SK-N-SH (cell line): ENCODE results near the gene LRRIQ4. TPM values are rescaled to one million over a fixed set of nuclear protein-coding genes. Genes with fewer than 3 reads are reported as not detected.

ENCODE experiments used
- CTCF ChIA-PET: fragments of 300-600, 350-600 bp; formaldehyde crosslinking; extraction: SDS; loops from one replicate; lab custom pipeline; 2021; lab: Yijun Ruan, JAX
- POLR2A ChIA-PET: fragments of 350-600 bp; sonication (Branson Sonifier 250); formaldehyde crosslinking; extraction: SDS; loops from one replicate; lab custom pipeline; 2020; ENCODE audit warnings: antibody characterized with exemption, inconsistent platforms; lab: Yijun Ruan, JAX
- DNase-seq: peaks from one replicate; pipeline ENCODE4 v3.0.0; 2012
- H2AFZ ChIP-seq: fragments of 200-600 bp; sonication (generic); 2 replicates; pipeline ENCODE4 v1.8.1; 2016; ENCODE audit warnings: antibody characterized with exemption, mild to moderate bottlenecking, low read depth
- H3F3A ChIP-seq: fragments of 200-600 bp; sonication (generic); replicated peaks from 2 replicates; pipeline ENCODE3; 2016; ENCODE audit warnings: antibody characterized with exemption, mild to moderate bottlenecking; ENCODE audit not compliant: insufficient read depth
- H3K27ac ChIP-seq, 2 experiments: fragments of 200-500 bp in 1 of 2; fragments of 200-600 bp in 1 of 2; sonication (Bioruptor generic) in 1 of 2; sonication (generic), shearing (Covaris generic) in 1 of 2; 2 replicates each; pipeline versions ENCODE4 v1.5.1 to v1.6.1; 2014 to 2016; ENCODE audit warnings: low read depth in 2 of 2, inconsistent platforms in 1 of 2, low read length in 1 of 2, mild to moderate bottlenecking in 1 of 2, mixed read lengths in 1 of 2
- H3K27me3 ChIP-seq: fragments of 200-600 bp; sonication (generic), shearing (Covaris generic); 2 replicates; pipeline ENCODE4 v1.6.1; 2016; ENCODE audit warnings: mixed run types; ENCODE audit not compliant: insufficient read depth
- H3K36me3 ChIP-seq, 2 experiments: fragments of 200-500 bp in 1 of 2; fragments of 200-600 bp in 1 of 2; sonication (Bioruptor generic) in 1 of 2; sonication (generic) in 1 of 2; replicated peaks in 1 of 2; 2 replicates each; pipeline versions ENCODE3 to v1.5.1; 2014 to 2016; ENCODE audit warnings: low read length in 1 of 2, mild to moderate bottlenecking in 1 of 2; ENCODE audit not compliant: insufficient read depth in 2 of 2, control insufficient read depth in 1 of 2
- H3K4me1 ChIP-seq, 2 experiments: fragments of 200-500 bp in 1 of 2; fragments of 200-600 bp in 1 of 2; sonication (Bioruptor generic) in 1 of 2; sonication (generic), shearing (Covaris generic) in 1 of 2; 2 replicates each; pipeline versions ENCODE4 v1.5.1 to v1.6.1; 2014 to 2016; ENCODE audit warnings: low read depth in 1 of 2, low read length in 1 of 2, mixed run types in 1 of 2; ENCODE audit not compliant: insufficient read depth in 2 of 2, control insufficient read depth in 1 of 2
- H3K4me2 ChIP-seq: fragments of 200-600 bp; sonication (generic), shearing (Covaris generic); 2 replicates; pipeline ENCODE4 v1.6.1; 2017; ENCODE audit warnings: mixed run types
- H3K4me3 ChIP-seq, 2 experiments: fragments of 200-500 bp in 1 of 2; fragments of 200-600 bp in 1 of 2; sonication (Bioruptor generic) in 1 of 2; sonication (generic), shearing (Covaris generic) in 1 of 2; 2 replicates each; pipeline versions ENCODE4 v1.5.1 to v1.8.1; 2014 to 2016; ENCODE audit warnings: low read depth in 2 of 2, inconsistent platforms in 1 of 2, low read length in 1 of 2, mild to moderate bottlenecking in 1 of 2, mixed read lengths in 1 of 2, moderate library complexity in 1 of 2
- H3K79me2 ChIP-seq: fragments of 200-600 bp; sonication (generic); 2 replicates; pipeline ENCODE4 v1.8.1; 2017; ENCODE audit warnings: mild to moderate bottlenecking; ENCODE audit not compliant: insufficient read depth
- H3K9ac ChIP-seq: fragments of 200-600 bp; sonication (generic); 2 replicates; pipeline ENCODE4 v1.6.1; 2017; ENCODE audit warnings: mixed run types
- H3K9me2 ChIP-seq: fragments of 200-600 bp; sonication (generic); 2 replicates; pipeline ENCODE4 v1.6.1; 2017; ENCODE audit warnings: mixed run types
- H3K9me3 ChIP-seq: fragments of 200-600 bp; sonication (generic); 2 replicates; pipeline ENCODE4 v1.6.1; 2017; ENCODE audit warnings: mixed run types, mild to moderate bottlenecking, moderate library complexity
- H4K20me1 ChIP-seq: fragments of 200-600 bp; sonication (generic); 2 replicates; pipeline ENCODE4 v1.6.1; 2017; ENCODE audit warnings: mild to moderate bottlenecking, mixed run types; ENCODE audit not compliant: insufficient read depth
- FOSL2 ChIP-seq: IDR thresholded peaks from 2 replicates; pipeline ENCODE4 v1.4.0; 2012; ENCODE audit warnings: low read depth, mild to moderate bottlenecking, moderate library complexity, borderline replicate concordance
- FOXJ3 ChIP-seq: sonication (generic); formaldehyde crosslinking; IDR thresholded peaks from 2 replicates; pipeline ENCODE4 v1.5.1; 2020; ENCODE audit warnings: mild to moderate bottlenecking, missing genetic modification reagents
- IRF3 ChIP-seq: fragments of 150-350 bp; IDR thresholded peaks from 2 replicates; pipeline ENCODE4 v1.6.1; 2016; ENCODE audit warnings: mild to moderate bottlenecking, low read depth, low read length
- MXI1 ChIP-seq: IDR thresholded peaks from 2 replicates; pipeline ENCODE4 v1.6.1; 2012; ENCODE audit warnings: mild to moderate bottlenecking, low read depth, low read length, improper control_type of control experiment
- NFIC ChIP-seq: IDR thresholded peaks from 2 replicates; pipeline ENCODE4 v1.4.0; 2012; ENCODE audit warnings: borderline replicate concordance
- PBX3 ChIP-seq: IDR thresholded peaks from 2 replicates; pipeline ENCODE4; 2012
- RAD21 ChIP-seq: IDR thresholded peaks from 2 replicates; pipeline ENCODE4 v1.6.1; 2012; ENCODE audit warnings: mild to moderate bottlenecking, low read length
- RCOR1 ChIP-seq: fragments of 150-350 bp; IDR thresholded peaks from 2 replicates; pipeline ENCODE4 v1.6.1; 2017; ENCODE audit warnings: antibody characterized with exemption, low read length
- RFX5 ChIP-seq: IDR thresholded peaks from 2 replicates; pipeline ENCODE4 v1.6.1; 2012; ENCODE audit warnings: mild to moderate bottlenecking, improper control_type of control experiment, low read length
- SIN3A ChIP-seq: IDR thresholded peaks from 2 replicates; pipeline ENCODE4 v1.6.1; 2012; ENCODE audit warnings: low read depth, mild to moderate bottlenecking, low read length, moderate library complexity, borderline replicate concordance
- SMC3 ChIP-seq: IDR thresholded peaks from 2 replicates; pipeline ENCODE4 v1.6.1; 2012; ENCODE audit warnings: low read depth, low read length, improper control_type of control experiment
- TAF1 ChIP-seq: IDR thresholded peaks from 2 replicates; pipeline ENCODE4 v1.6.1; 2012; ENCODE audit warnings: low read depth, mild to moderate bottlenecking, low read length, moderate library complexity, borderline replicate concordance
- TCF12 ChIP-seq: IDR thresholded peaks from 2 replicates; pipeline ENCODE4 v1.4.0; 2012
- USF2 ChIP-seq: fragments of 150-350 bp; IDR thresholded peaks from 2 replicates; pipeline ENCODE4 v1.6.1; 2017; ENCODE audit warnings: antibody characterized with exemption, low read length, low read depth, borderline replicate concordance
- YY1 ChIP-seq: IDR thresholded peaks from 2 replicates; pipeline ENCODE4 v1.4.0; 2012; ENCODE audit warnings: low read depth, mild to moderate bottlenecking
- WGBS: methylation state at CpG from one replicate; pipeline ENCODE4 v1.1.6; 2017; ENCODE audit warnings: low lambda C conversion rate; 5-methylcytosine and 5-hydroxymethylcytosine counted together
- polyA plus RNA-seq, 3 experiments: library from polyadenylated mRNA; depleted of rRNA; stranded (reverse); fragments of >200 nt; gene quantifications; 2 replicates each; pipeline ENCODE4 v1.2.3, GENCODE V29; 2012
- TF ChIP-seq, protein P1 (sequence below): fragments of 200-600 bp; sonication (generic); IDR thresholded peaks from 2 replicates; pipeline ENCODE4 v1.6.1; 2017; ENCODE audit warnings: antibody characterized with exemption, mild to moderate bottlenecking, moderate library complexity

Gene LRRIQ4
- polyA plus RNA-seq, 1 of the 3 experiments (the other 2 are of a cell fraction), result not detected

DNA sequence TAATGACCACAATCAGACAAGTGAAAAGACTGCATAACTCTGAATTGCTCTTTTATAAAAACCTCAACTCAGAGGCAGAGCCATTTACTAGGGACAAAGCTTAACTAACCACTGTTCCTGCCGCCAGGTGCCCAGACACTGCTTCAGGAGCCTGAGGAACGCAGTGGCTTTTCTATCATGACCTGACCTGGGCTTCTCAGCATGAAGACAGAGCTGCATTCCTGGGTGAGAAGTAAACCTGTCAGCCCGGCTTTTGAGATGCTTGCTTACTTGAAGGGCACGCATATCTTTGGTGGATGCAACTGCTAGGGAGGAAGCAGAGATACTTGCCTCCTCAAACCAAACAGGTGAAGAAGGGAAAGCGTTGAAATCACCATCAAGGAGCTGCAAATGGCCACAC, 49.2 kb downstream of the LRRIQ4 start (continued):
- TF ChIP-seq PBX3 (no peak), NFIC (no peak), TCF12 (no peak), TAF1 (no peak)

- Histone ChIP-seq H2AFZ (no peak overlapping the region), H3K79me2 (no peaks in the 10 kb centered on the region), H3F3A (no peaks in the 10 kb centered on the region), H3K4me3 (0 out of 4 replicates have a peak overlapping the region, but pooled peaks of 1 of the 2 experiments have one; percentile 17), H3K36me3 (no peaks in the 10 kb centered on the region), H4K20me1 (no peaks in the 10 kb centered on the region), H3K4me1 (no peaks in the 10 kb centered on the region), H3K4me2 (no peak overlapping the region), H3K9me2 (no peaks in the 10 kb centered on the region), H3K9ac (no peak overlapping the region), H3K27me3 (no peaks in the 10 kb centered on the region), H3K9me3 (no peaks in the 10 kb centered on the region), H3K27ac (no peak overlapping the region)
- ChIA-PET CTCF (interaction anchor here (0.7 to 2.6 kb wide), 12 partner anchors 9 to 299 kb away, joined by 3 to 8 read pairs (median 3); partner anchors contain the start of gene SEC62), POLR2A (no interaction called here)
- DNase-seq, result peak; percentile 64
- 3% methylated on average over 6 of the region's 6 CpGs for WGBS
- TF ChIP-seq SMC3, result peak; percentile 75
- peak; percentile 93 for TF ChIP-seq RAD21
- TF ChIP-seq, protein P1, sequence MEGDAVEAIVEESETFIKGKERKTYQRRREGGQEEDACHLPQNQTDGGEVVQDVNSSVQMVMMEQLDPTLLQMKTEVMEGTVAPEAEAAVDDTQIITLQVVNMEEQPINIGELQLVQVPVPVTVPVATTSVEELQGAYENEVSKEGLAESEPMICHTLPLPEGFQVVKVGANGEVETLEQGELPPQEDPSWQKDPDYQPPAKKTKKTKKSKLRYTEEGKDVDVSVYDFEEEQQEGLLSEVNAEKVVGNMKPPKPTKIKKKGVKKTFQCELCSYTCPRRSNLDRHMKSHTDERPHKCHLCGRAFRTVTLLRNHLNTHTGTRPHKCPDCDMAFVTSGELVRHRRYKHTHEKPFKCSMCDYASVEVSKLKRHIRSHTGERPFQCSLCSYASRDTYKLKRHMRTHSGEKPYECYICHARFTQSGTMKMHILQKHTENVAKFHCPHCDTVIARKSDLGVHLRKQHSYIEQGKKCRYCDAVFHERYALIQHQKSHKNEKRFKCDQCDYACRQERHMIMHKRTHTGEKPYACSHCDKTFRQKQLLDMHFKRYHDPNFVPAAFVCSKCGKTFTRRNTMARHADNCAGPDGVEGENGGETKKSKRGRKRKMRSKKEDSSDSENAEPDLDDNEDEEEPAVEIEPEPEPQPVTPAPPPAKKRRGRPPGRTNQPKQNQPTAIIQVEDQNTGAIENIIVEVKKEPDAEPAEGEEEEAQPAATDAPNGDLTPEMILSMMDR, result peak; percentile 91
- no peak for TF ChIP-seq IRF3
- no peak for TF ChIP-seq MXI1
- TF ChIP-seq RCOR1, result 0 out of 2 replicates have a peak, but pooled peaks have one; percentile 39
- TF ChIP-seq FOXJ3 (CRISPR knock-in tag), result no peak
Observed at GRCh38 chr3:169863458-169863899, 50.8 kb downstream of the LRRIQ4 start.

- ChIA-PET CTCF (interaction anchor here (0.8 to 2.6 kb wide), 6 partner anchors 9 to 298 kb away, joined by 3 to 8 read pairs (median 3); partner anchors contain the start of gene SEC62), POLR2A (interaction anchor here (0.6 kb wide), 1 partner anchor 107 kb away, joined by 5 read pairs; no protein-coding TSS in a partner anchor)
- DNase-seq, result no peak
- TF ChIP-seq, protein P1, result no peak
- TF ChIP-seq YY1 (no peak), RFX5 (no peak), RCOR1 (no peak), FOSL2 (no peak), SIN3A (no peak), FOXJ3 (CRISPR knock-in tag) (no peak), USF2 (no peak), PBX3 (no peak), SMC3 (no peak)
Observed at GRCh38 chr3:169864270-169864669, 51.6 kb downstream of the LRRIQ4 start.

More at GRCh38 chr3:169864270-169864669, 51.6 kb downstream of the LRRIQ4 start:
- H4K20me1 ChIP-seq, result no peaks in the 10 kb centered on the region
- H3K4me2 ChIP-seq, result no peak overlapping the region
- no peak overlapping the region for H3K27ac ChIP-seq
- no peaks in the 10 kb centered on the region for H3K79me2 ChIP-seq
- no peaks in the 10 kb centered on the region for H3K9me3 ChIP-seq
- H3K9me2 ChIP-seq, result no peaks in the 10 kb centered on the region
- H2AFZ ChIP-seq, result no peak overlapping the region
- WGBS, result 93% methylated on average over 2 of the region's 2 CpGs
- no peaks in the 10 kb centered on the region for H3K4me1 ChIP-seq
- H3K4me3 ChIP-seq, result no peak overlapping the region
- no peaks in the 10 kb centered on the region for H3K36me3 ChIP-seq
- H3K9ac ChIP-seq, result no peak overlapping the region
- H3F3A ChIP-seq, result no peaks in the 10 kb centered on the region
- no peaks in the 10 kb centered on the region for H3K27me3 ChIP-seq
